IPS DF 4.7 (cell line): ENCODE measurements around the gene AP1M1.

ENCODE experiments used
- DNase-seq: peaks from one replicate; pipeline ENCODE4 v3.0.0-alpha.2; 2013; ENCODE audit warnings: low spot score; ENCODE audit errors: extremely low read depth

Gene AP1M1

DNA sequence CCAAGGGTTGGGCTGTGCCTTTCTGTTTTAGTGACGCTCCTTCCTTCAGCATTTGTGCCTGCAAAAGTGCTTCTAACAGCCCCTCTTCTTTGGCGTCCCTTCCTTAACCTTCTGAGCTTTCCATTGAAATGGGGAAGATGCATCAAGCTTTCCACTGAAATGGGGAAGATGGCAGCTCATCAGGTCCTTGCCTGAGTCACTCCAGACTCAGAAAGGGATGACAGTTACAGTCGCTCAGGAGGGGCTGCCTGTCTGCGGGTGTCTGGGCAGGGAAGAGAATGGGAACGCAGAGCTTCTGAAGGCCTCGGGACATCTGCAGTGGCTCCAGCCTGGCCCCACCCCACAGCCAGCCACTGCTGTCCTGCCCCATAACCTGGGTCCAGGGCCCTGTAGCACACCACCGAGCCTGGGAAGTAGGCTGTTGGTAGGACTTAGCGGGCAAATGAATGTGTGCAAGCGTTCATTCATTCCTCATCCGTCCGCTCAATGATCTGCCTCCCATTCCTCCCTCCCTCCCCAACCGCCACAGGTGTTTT, 9.8 kb downstream of the AP1M1 start:
- DNase-seq, result no peak

DNA sequence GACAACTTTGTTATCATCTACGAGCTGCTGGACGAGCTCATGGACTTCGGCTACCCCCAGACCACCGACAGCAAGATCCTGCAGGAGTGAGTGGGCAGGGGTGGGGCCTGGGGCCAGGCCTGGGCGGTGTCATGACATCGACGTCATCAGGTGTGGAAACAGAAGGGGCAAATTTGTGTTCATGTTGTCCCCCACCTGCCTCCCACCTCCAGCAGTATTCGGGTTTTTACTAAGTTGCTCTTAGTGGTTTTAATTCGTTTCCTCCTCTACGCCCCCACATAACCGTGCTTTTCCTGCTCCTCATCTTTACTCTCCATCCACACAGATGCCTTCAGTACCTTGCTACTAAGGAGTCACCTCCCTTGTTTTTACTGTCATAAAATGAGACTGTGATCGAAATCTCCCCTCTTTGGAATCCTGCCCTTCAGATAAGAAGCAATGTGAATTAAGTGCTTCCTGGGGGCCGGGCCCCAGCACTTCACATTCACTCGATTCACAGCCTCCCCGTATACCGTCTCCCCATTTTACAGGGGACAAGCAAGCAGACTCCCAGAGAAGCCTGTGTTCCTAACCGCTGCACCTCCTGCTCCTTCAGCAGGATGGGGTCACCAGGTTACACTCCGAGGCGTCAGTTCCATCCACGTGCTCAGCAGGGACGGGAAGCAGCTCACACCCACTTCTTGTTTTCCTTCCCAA, 10.5 kb downstream of the AP1M1 start:
- no peak for DNase-seq

DNA sequence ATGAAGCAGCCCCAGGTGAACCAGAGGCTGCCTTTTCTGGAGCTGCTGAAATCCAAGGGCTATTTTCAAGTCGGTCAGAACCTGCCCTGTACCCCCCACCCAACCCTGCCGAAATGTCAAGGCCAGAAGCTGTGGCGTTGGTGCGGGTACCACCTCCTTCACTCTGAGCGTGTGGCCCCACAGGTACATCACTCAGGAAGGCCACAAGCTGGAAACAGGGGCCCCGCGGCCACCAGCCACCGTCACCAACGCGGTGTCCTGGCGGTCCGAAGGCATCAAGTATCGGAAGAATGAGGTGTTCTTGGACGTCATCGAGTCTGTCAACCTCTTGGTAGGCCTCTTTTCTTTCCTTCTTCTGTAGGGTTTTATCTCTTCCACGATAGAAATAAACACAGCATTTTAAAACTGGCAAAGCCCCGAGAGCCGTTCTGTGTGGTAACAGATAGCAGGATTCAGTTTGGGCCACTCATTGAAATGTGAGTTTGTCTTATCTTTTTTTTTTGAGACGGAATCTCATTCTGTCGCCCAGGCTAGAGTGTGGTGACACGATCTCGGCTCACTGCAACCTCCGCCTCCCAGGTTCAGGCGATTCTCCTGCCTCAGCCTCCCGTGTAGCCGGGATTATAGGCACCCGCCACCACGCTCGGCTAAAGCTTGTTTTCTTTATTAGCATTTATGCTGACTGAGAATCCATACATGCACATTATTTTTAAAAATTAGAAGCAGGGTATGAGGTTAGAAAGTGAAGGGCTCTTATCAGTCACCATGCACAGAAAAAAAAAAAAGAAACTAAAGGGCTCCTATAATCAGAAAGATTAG, 11.3 kb downstream of the AP1M1 start:
- DNase-seq, result no peak

DNA sequence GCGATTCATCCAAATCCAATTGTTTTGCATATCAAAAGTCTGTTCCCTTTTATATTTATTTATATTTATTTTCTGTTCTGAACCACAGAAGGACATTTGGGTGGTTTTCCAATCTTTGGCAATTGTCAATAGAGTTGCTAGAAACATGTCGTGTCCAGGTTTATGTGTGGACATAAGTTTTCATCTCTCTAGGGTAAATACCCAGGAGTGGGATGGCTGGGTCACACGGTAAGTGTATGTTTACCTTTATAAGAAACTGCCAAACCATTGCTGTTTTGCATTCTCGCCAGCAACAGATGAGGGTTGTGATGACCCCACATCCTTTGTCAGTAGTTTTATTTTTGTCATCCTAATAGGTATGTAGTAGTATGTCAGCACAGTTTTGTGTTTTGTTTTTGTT, 12.5 kb downstream of the AP1M1 start:
- DNase-seq, result no peak

DNA sequence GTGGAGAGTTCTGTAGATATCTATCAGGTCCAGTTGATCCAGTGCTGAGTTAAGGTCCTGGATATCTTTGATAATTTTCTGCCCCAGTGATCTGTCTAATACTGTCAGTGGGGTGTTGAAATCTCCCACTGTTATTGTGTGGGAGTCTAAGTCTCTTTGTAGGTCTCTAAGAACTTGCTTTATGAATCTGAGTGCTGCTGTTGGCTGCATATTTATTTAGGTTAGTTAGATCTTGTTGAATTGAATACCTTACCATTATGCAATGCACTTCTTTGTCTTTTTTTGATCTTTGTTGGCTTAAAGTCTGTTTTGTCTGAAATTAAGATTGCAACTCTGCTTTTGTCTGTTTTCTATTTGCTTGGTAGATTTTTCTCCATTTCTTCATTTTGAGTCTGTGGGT, 15.4 kb downstream of the AP1M1 start:
- no peak for DNase-seq

DNA sequence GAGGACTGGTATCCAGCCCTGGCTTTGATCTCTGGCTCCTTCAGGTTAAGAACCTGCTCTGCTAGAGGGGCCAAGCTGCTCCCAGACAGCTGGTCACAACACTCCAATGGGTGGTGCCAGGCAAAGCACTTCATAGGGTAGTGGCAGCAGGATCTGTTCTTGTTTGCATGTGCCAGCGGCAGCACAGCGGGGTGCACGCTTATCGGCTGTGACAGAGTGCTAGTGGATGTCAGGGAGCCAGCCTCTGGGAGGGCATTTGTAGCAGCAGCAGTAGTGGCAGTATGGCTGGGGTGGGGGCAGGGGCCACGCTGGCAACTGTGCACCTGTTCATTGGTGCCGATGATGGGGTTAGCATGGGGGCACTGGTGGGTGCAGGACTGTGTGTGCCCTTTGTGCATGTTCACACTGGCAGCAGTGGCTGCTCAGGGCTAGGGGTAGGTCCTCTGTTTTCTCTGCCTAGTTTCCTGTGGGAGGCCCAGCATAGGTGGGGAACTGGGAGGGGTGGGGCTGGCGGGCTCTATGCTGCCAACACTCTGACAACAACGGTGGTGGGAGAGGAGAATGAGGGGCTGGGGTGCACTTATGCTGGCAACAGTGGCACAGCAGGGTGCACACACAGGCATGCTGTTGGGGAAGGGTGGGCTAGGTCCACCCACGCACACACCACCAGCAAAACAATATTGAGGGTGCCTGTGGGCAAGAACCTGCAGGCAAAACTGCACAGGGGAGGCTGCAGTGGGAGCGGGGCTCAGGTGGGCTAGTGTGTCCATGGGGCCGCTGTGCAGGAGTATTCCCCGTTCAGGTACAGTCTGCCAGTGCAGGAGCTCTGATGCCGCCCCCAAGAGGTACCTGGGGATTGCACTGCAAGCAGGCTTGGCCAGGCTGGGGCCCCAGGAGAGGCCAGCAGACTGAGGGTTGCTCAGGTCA, 19.3 kb downstream of the AP1M1 start:
- DNase-seq, result no peak

DNA sequence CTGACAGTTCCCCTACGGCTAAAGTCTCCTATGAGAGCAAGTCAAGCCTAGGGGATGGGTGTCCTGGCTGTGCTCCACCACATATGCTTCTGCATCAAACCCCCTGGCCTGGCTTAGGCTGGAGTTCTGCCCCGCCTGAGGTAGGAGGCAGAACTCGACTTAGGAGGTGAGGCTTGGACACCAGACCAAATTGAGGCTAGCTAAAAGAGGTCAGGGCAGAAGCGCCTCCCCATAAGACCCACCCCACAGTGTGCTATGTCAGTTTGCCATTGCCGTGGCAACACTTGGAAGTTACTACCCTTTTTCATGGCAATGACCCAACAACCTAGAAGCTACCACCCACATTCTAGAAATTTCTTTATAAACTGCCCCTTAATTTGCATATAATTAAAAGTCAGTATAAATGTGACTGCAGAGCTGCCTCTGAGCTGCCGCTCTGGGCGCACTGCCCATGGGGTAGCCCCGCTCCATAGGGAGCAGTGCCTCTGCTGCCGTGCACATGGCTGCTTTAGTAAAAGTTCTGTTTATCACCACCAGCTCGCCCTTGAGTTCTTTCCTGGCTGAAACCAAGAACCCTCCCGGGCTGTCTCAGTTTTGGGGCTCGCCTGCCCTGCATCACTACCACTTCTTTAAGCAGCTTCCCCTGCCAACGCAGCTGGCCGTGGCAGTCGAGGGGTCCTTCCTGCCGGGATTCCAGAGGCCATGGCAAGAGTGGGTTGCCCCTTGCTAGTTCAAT, 20.2 kb downstream of the AP1M1 start:
- no peak for DNase-seq

DNA sequence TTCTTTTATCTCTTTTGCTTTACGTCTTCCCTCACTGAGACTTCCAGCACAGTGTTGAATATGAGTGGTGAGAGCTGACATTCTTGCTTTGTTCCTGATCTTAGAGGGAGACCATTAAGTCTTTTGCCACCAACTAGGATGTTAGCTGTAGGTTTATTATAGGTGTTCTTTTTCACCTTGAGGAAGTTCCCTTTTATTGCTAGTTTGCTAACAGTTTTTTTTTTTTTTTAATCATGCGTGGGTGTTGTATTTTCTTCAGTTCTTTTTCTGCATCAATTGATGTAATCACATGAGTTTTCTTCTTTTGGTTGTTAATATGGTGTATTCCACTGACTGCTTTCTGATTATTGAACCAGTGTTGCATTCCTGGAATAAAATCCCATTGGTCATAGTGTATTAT, 21.1 kb downstream of the AP1M1 start:
- no peak for DNase-seq

DNA sequence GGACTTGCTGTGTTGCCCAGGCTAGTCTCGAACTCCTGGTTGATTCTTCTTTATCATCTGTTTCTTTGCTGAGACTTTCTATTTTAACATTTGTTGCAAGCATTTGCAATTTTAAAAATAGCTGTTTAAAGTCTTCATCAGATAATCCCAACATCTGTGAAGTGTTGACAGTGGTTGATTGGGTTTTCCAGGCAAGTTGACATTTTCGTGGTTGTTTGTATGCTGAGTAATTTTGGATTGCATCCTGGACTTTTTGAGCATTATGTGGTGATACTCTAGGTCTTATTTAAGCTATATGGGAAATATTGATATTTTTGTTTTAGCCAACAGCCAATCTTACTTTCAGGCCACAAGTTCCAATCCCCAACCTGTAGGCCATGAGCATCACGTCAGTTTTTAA, 25.1 kb downstream of the AP1M1 start:
- DNase-seq, result no peak

DNA sequence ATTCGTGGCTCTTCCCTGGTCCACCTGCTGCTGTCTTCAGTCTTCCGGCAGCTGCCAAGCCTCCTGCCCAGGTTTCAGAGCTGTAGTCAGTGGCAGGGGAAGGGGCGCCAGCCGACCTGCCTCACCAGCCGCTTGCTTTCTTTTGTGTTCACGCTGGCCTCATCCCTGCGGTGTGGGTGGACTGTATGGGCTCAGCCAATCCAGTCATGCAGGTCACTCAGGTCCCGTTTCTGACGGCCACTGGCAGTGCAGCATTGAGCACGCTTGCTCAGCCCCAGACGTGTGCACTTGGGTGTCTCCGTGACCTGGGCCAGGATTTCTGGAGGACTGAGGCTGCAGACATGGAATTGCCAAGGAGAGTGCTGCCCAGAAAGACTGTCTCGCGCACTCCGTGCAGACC, 26.0 kb downstream of the AP1M1 start:
- DNase-seq, result no peak

DNA sequence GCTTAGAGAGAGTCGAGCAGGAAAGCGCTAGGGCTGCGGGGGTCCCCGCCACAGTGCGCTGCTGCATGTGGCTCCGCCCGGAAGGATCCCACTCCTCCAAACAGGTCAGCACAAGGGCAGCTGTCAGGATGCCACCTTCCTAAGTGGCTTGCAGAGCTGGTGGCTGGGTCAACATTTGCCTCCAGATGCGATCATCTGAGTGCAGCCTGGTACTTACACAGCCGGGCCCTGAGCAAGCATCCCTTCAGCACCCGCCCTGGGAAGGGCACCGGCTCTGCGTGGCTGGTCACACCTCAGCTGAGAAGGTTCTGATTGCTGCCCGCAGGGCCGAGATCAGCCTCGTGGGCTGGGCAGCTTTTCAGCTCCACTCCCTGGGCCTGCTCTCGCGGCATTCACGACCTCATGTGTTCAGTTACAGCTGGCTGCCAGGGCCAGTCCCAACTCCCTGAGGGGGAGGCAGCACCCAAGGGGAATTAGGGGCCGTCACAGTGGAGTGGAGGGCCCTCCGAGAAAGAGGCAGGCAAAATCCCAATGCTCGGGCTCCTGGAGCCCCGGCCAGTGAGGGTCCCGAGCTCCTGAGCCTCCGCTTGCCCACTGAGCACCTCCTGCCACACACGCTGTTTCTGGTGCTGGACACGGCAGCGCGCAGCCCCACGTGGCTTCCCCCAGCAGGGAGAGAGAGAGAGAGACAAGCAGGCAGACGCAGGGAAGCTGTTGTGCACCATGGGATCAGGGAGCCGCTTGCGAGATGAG, 26.8 kb downstream of the AP1M1 start:
- DNase-seq, result no peak

DNA sequence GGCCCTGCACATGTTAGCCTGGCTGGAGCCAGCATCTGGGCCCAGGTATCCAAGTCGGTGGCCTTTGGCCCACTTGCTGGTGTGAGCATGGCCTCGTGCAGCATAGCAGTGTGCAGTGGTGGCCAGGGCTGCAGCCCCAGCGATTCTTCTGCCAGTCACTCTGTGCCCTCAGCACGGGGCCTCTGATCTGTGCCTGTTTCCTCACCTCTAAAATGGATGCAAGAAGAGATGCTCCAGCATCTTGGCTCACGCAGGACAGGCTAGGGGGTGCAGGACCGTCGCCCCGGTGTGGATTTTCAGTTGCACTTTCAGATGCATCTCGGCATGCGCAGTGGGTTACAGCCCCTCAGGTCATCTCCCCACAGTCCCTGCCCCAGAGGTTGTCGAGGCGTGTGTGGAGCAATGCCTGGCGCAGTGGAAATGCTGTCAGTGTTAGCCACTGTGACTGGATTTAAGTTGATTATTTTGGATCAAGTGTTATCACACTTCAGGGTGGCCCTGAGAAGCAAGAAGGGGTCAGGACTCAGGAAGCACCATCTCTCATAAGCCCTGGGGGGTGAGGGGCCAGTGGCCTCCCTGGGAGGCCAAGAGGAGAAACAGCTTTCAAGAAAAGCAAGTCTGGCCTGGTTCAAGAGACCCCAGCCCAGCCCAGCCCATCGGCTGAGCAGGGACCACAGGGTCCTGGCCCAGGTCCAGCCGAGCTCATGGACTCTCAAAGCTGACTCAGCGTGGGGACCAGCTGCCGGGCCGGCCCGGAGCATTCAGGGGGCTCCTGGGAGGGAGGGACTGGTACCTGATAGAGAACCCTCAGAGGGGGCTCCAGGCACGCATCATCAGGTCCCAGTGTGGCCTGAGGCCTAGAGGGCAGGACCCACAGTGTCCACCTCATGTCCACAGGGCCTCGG, 27.8 kb downstream of the AP1M1 start:
- no peak for DNase-seq

DNA sequence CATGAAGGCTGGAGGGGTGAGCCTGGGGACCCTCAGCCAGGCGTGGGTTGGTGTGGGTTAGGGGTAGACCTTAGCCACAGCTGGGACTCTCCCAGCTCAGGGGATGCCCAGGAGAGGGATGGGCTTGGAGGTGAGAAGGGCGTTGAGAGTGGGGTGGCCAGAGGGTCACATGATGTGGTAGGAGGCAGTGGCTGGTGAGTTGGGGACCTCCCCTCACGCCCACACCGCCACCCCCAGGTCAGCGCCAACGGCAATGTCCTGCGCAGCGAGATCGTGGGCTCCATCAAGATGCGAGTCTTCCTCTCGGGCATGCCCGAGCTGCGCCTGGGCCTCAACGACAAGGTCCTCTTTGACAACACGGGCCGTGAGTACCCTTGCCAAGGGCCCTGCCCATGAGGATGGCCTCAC, 28.5 kb downstream of the AP1M1 start:
- no peak for DNase-seq

DNA sequence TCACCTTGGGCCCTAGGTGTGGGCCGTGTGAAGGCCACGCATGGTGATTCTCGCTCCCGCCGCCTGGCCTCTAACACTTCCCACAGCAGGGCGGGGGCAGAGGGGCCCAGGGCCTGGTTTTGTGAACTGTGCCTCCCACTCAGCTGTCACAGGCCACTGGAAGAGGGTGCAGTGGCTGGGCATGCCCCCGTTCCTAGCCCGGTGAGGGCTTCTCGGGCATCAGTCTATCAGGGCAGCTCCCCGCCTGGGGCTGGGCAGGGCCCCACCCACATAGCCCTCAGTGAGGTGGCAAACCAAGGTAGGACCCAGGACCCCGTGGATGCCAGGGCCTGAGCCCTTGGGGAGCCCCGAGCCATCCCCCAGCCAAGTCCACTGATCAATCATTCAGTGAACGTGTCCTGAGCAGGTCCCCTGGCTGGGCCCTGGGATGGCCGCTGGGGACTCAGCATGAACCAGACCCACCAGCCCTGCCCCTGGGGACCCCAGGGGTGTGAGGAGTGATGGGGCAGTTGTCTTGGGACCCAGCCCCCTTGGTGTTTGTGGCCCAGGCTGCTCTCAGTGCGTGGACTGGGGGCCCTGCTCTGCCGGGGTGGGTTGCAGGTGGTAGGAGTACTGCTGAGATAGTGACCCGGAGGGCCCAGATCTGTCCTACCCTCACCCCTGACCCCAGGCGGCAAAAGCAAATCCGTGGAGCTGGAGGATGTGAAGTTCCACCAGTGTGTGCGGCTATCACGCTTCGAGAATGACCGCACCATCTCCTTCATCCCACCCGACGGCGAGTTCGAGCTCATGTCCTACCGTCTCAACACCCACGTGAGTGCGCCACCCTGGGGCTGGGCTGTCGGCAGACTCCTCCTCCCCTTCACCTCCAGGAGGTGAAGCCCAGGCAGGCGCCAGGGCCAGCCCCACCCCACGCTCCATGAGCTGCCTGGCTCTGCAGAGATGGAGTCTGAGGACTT, 29.4 kb downstream of the AP1M1 start:
- DNase-seq, result no peak

DNA sequence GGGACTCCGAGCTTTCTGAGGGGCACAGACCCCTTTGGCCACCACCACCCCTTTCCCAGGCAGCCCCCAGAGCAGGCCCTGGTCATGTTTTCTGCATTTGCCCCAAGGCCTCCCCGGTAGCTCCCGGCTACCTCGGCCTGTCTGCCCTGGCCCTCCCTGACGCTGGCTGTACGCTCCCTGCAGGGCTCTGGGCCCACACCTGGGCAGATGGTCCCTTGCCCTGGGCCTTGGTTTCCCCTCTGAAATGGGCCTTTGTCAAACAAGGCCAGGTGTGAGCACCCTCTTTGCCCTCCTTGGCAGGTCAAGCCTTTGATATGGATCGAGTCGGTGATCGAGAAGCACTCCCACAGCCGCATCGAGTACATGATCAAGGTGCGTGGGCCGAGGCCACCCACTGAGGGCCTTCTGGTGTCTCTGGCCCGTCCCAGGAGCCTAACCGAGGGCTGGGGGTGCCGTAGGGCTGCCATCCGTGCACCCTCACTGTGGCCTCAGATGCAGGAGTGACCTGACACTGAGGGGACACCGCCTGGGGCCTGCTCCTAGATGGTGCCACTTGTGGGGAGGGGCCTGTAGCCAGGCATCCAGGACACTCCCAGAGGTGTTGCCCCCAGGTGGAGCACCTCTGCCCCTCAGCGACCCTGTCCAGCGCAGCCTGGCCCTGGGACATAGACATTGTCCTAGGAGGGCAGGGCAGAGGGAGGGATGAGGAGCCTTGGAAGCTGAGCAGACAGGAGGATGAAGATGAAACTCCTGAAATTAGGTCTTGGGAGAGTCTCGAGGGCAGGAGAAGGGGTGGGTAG, 30.3 kb downstream of the AP1M1 start:
- DNase-seq, result no peak

DNA sequence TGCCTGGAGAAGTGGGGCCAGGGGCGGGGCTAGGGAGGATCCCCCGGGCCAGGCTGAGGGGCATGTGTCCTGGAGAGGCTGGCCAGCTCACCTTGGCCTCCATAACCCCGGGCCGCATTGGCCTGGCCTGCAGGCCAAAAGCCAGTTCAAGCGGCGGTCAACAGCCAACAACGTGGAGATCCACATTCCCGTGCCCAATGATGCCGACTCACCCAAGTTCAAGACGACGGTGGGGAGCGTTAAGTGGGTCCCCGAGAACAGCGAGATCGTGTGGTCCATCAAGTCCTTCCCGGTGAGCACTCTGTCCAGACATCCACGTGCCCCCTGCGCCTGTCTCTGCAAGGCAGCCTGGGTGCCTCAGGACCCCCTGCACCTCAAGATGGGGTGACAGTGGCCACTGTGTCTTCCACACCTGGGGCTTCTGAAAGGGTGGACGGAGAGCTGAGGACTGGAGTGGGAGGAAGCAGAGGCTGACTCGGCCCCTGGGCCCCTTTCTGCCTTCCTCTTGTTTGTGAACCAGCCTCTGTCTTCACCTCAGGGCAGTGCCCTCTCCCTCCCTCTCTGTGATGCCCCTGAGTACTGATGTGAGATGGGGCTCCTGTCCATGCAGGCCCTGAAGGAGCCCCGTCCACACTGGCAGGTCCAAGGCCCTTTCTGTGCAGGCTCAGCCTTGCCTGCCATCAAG, 31.1 kb downstream of the AP1M1 start:
- DNase-seq, result no peak

DNA sequence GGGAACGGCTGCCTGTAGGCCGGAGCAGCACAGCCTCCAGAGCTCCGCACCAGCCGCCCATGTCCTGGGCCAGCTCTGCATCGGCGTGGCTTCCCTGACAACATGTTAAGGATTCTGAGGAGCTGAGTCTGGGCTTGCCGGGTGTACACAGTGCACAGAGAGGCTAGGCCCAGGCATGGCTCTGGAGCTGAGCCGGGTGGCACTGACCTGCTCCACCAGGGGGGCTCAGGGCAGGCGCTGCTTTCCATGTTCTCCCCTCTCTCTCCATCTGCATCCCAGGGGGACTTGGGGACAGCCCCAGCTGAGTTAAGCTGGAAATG, 31.6 kb downstream of the AP1M1 start:
- no peak for DNase-seq
